Activated CD8-positive, alpha-beta T cell treated with anti-CD3 and anti-CD28 coated beads, Interleukin-2, amount 10 ng/mL, durations not matched to agents 7 days and 5 days (primary cell): Measurements from ENCODE around the gene RRAGC. TPM values are rescaled to one million over a fixed set of nuclear protein-coding genes. Genes with fewer than 3 reads are reported as not detected.

Experiments
- ATAC-seq: fragments of 150-1000 bp; cut with Tn5 transposase; one replicate; pipeline ENCODE4 v1.10.0; 2021; ENCODE audit warnings: moderate library complexity
- CTCF ChIA-PET: fragments of 350-600 bp; sonication (Branson Sonifier 250); formaldehyde crosslinking; loops from one replicate; lab custom pipeline; 2021; ENCODE audit warnings: antibody characterized with exemption; lab: Charles Lee
- POLR2A ChIA-PET: fragments of 350-600 bp; sonication (Branson Sonifier 250); formaldehyde crosslinking; loops from one replicate; lab custom pipeline; 2021; ENCODE audit warnings: antibody characterized with exemption; lab: Charles Lee
- DNase-seq: peaks from one replicate; pipeline ENCODE4 v3.0.0-alpha.2; 2020
- H3K27ac Mint-ChIP-seq: one replicate; pipeline ENCODE4 v1.8.0; 2021; ENCODE audit warnings: mild to moderate bottlenecking, mixed read lengths
- H3K27me3 Mint-ChIP-seq: one replicate; pipeline ENCODE4 v1.8.0; 2021; ENCODE audit warnings: low read depth, mixed read lengths
- H3K36me3 Mint-ChIP-seq: one replicate; pipeline ENCODE4 v1.8.0; 2021; ENCODE audit warnings: low read depth, mixed read lengths
- H3K4me1 Mint-ChIP-seq: one replicate; pipeline ENCODE4 v1.8.0; 2021; ENCODE audit warnings: low read depth, mixed read lengths
- H3K4me3 Mint-ChIP-seq: one replicate; pipeline ENCODE4 v1.8.0; 2021; ENCODE audit warnings: mild to moderate bottlenecking, mixed read lengths
- H3K9me3 Mint-ChIP-seq: one replicate; pipeline ENCODE4 v1.8.0; 2022; ENCODE audit warnings: mixed read lengths; ENCODE audit not compliant: insufficient read depth
- total RNA-seq, 2 experiments: library from RNA; stranded (reverse); gene quantifications; one replicate each; pipeline ENCODE4 v1.2.3, GENCODE V29; 2021

Gene RRAGC
- total RNA-seq, 2 experiments from 2014 or later, result 14.3 to 14.9 TPM

- Mint-ChIP-seq H3K9me3 (peaks cover 19% of the 10 kb centered on the region), H3K4me1 (no peaks in the 10 kb centered on the region), H3K36me3 (no peaks in the 10 kb centered on the region), H3K27me3 (peaks cover 37% of the 10 kb centered on the region), H3K27ac (no peak overlapping the region), H3K4me3 (no peak overlapping the region)
- no peak for ATAC-seq
- ChIA-PET CTCF (no interaction called here), POLR2A (no interaction called here)
- no peak for DNase-seq
Observed at GRCh38 chr1:38790422-38791163, 69.0 kb downstream of the RRAGC start.

GRCh38 chr1:38789498-38790169 lies 69.9 kb downstream of the RRAGC start:
- Mint-ChIP-seq H3K36me3 (no peaks in the 10 kb centered on the region), H3K9me3 (peaks cover 16% of the 10 kb centered on the region), H3K27ac (no peak overlapping the region), H3K27me3 (peaks cover 39% of the 10 kb centered on the region), H3K4me1 (no peaks in the 10 kb centered on the region), H3K4me3 (no peak overlapping the region)
- DNase-seq (no peak), ATAC-seq (no peak)
- POLR2A ChIA-PET, result no interaction called here
- CTCF ChIA-PET, result no interaction called here

DNA sequence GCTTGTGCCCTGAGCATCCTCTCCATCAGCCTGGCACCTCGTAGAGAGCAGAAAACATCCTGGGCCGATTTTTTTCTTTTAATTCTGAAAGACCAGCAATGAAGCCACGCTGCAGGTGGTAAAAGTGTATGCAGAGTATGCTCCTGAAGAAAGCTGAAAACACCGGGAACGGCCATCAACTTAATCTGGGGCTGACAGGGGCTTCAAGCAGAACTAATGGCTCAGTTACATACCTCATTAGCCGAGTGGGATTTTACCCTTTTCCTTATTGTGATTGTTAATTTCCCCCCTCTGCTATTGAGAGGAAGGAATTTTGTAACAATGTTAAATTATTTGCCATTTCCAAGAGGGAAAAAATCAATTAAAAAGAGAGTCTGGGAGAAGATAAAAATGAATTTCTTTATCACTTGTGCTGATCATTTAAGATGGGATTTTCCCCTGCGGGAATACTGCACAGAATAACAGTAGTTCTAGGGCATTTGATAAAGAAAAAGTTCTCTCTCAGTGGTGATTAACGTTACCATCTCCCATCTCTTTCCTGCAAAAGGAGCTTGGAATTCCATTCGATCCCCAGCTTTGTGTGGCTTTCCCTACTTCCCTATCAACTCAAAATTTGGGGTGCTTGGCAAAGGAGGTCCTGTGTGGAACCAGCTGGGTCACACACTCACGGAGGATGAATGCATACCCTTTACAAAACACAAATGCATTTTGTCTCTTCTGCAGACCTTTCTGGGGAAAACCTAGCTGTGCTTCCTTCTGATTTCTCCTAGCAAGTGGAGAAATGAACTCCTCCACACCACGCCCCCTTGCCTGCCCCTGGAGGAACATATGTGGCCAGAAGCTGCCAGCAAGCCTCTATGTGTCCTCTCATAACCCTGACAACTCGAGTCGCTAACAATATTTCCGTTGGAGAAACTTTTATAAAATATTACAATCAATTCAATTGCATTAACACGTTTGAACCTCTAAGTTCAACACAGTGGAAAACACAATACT lies 70.9 kb downstream of the RRAGC start:
- ChIA-PET CTCF (no interaction called here), POLR2A (no interaction called here)
- Mint-ChIP-seq H3K27me3 (peaks cover 40% of the 10 kb centered on the region), H3K4me1 (no peaks in the 10 kb centered on the region), H3K4me3 (no peak overlapping the region), H3K36me3 (no peaks in the 10 kb centered on the region), H3K27ac (no peak overlapping the region), H3K9me3 (peaks cover 7% of the 10 kb centered on the region)
- ATAC-seq, result no peak
- no peak for DNase-seq

Other genes with a start within 250 kb of the RRAGC start
- gene MYCBP, start 13.6 kb upstream of the RRAGC start, total RNA-seq, result 10 to 100 TPM; 52.7 to 61.1 TPM
- gene GJA9, start 21.8 kb upstream of the RRAGC start, total RNA-seq, result not detected
- gene RHBDL2, start 82.1 kb upstream of the RRAGC start, total RNA-seq, result not detected
- 10 to 100 TPM; 51.2 to 53.8 TPM for gene AKIRIN1, start 131.5 kb upstream of the RRAGC start, total RNA-seq
- gene NDUFS5, start 166.6 kb upstream of the RRAGC start, total RNA-seq, result 100 to 1,000 TPM; 134 to 138 TPM